Measurements from ENCODE around the gene PODXL. TPM values are rescaled to one million over a fixed set of nuclear protein-coding genes. Genes with fewer than 3 reads are reported as not detected.

The PODXL gene
- total and polyA plus RNA-seq, 2 donors (not counting 3 experiments of a cell fraction or from before 2014, with no cell fraction given) = 86.4 to 156 TPM

- TF ChIP-seq JUN (IDR thresholded peaks at IDR 0.05; ENCODE audit: borderline replicate concordance, insufficient read depth, insufficient read length, low read depth) (no peak), CTCF (IDR thresholded peaks at IDR 0.05; ENCODE audit: extremely low read depth in 1 of 2, insufficient read depth in 1 of 2, low read depth in 1 of 2, low read length in 2 of 2) (peak; percentile 8 to 24), POLR2AphosphoS5 (IDR thresholded peaks at IDR 0.05; ENCODE audit: insufficient read depth, low read depth, low read length) (peak; percentile 1)
These were observed 15.8 kb downstream of the PODXL start for GRCh38 chr7:131540491-131541162.

GRCh38 chr7:131538813-131539179 lies 17.6 kb downstream of the PODXL start:
- H3K4me1 ChIP-seq (ENCODE audit: control insufficient read depth, extremely low read depth, insufficient read depth, low read length) = peaks cover 36% of the 10 kb centered on the region
- peaks cover 86% of the 10 kb centered on the region for H3K79me2 ChIP-seq (ENCODE audit: control insufficient read depth, insufficient read depth, low read length)
- ChIA-PET POLR2A (no interaction called here), CTCF (interaction anchor here (0.9 to 1.7 kb wide), 7 partner anchors 11 to 118 kb away, joined by 3 to 7 read pairs (median 4); no protein-coding TSS in a partner anchor)
- H3K27me3 ChIP-seq (ENCODE audit: control insufficient read depth in 2 of 2, insufficient read depth in 2 of 2, low read length in 2 of 2) = no peaks in the 10 kb centered on the region
- peak overlapping the region; percentile 72 for H3K27ac ChIP-seq (ENCODE audit: insufficient read depth, low read depth, low read length)
- H3K9me1 ChIP-seq (replicated peaks; ENCODE audit: control insufficient read depth, extremely low read depth, insufficient read depth, low read length) = no peaks in the 10 kb centered on the region
- no peaks in the 10 kb centered on the region for H4K20me1 ChIP-seq (replicated peaks; ENCODE audit: control insufficient read depth, extremely low read depth, insufficient read depth, low read length)
- dilution Hi-C loops (cut with MboI; ENCODE audit: extremely low pct_ligation_motif_present, low sequenced_read_pairs) = no loop called here
- peak overlapping the region; percentile 5 for H3K9ac ChIP-seq (replicated peaks; ENCODE audit: extremely low read depth, insufficient read depth, low read length)
- H2AFZ ChIP-seq (ENCODE audit: low read depth, low read length) = no peak overlapping the region
- peak; percentile 31 for DNase-seq (ENCODE audit: low read depth, low spot score)
- TF ChIP-seq JUN (IDR thresholded peaks at IDR 0.05; ENCODE audit: borderline replicate concordance, insufficient read depth, insufficient read length, low read depth) (no peak), POLR2AphosphoS5 (IDR thresholded peaks at IDR 0.05; ENCODE audit: insufficient read depth, low read depth, low read length) (no peak), MYC (IDR thresholded peaks at IDR 0.05; ENCODE audit: low read depth, low read length) (no peak), CTCF (IDR thresholded peaks at IDR 0.05; ENCODE audit: extremely low read depth in 1 of 2, insufficient read depth in 1 of 2, low read depth in 1 of 2, low read length in 2 of 2) (no peak), EZH2 (IDR thresholded peaks at IDR 0.05; ENCODE audit: borderline replicate concordance, low read depth, low read length, severe bottlenecking) (no peak), GATA2 (IDR thresholded peaks at IDR 0.05; ENCODE audit: insufficient read depth, insufficient read length, low read depth, low read length) (no peak), FOS (IDR thresholded peaks at IDR 0.05; ENCODE audit: borderline replicate concordance, insufficient read depth, low read length) (no peak), POLR2A (IDR thresholded peaks at IDR 0.05; ENCODE audit: low read depth, low read length) (no peak)
- TF ChIP-seq, protein P1, sequence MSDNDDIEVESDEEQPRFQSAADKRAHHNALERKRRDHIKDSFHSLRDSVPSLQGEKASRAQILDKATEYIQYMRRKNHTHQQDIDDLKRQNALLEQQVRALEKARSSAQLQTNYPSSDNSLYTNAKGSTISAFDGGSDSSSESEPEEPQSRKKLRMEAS (IDR thresholded peaks at IDR 0.05; ENCODE audit: insufficient read depth, insufficient read length) = no peak
- FAIRE-seq = no peak
- TSS peak; percentile 20 for BruUV-seq (replicated peaks)
- H3K4me3 ChIP-seq (replicated peaks in 1 of 3; ENCODE audit: insufficient read depth in 1 of 3, low read depth in 1 of 3, low read length in 3 of 3) = no peak overlapping the region
- peak overlapping the region; percentile 3 for H3K4me2 ChIP-seq (ENCODE audit: insufficient read depth, low read length)
- H3K9me3 ChIP-seq (replicated peaks; ENCODE audit: control insufficient read depth, insufficient read depth, low read length) = no peaks in the 10 kb centered on the region
- intact Hi-C loops (cut with micrococcal nuclease) = no loop called here
- no peaks in the 10 kb centered on the region for H3K36me3 ChIP-seq (ENCODE audit: control insufficient read depth in 2 of 2, extremely low read depth in 1 of 2, insufficient read depth in 2 of 2, low read length in 2 of 2)

More at GRCh38 chr7:131540491-131541162, 15.8 kb downstream of the PODXL start:
- Histone ChIP-seq H3K4me2 (ENCODE audit: insufficient read depth, low read length) (no peak overlapping the region), H3K27me3 (ENCODE audit: control insufficient read depth in 2 of 2, insufficient read depth in 2 of 2, low read length in 2 of 2) (no peaks in the 10 kb centered on the region), H3K4me3 (replicated peaks in 1 of 3; ENCODE audit: insufficient read depth in 1 of 3, low read depth in 1 of 3, low read length in 3 of 3) (no peak overlapping the region), H4K20me1 (replicated peaks; ENCODE audit: control insufficient read depth, extremely low read depth, insufficient read depth, low read length) (no peaks in the 10 kb centered on the region), H3K4me1 (ENCODE audit: control insufficient read depth, extremely low read depth, insufficient read depth, low read length) (peaks cover 51% of the 10 kb centered on the region), H3K9me1 (replicated peaks; ENCODE audit: control insufficient read depth, extremely low read depth, insufficient read depth, low read length) (no peaks in the 10 kb centered on the region), H3K9ac (replicated peaks; ENCODE audit: extremely low read depth, insufficient read depth, low read length) (peak overlapping the region; percentile 25), H2AFZ (ENCODE audit: low read depth, low read length) (no peak overlapping the region), H3K36me3 (ENCODE audit: control insufficient read depth in 2 of 2, extremely low read depth in 1 of 2, insufficient read depth in 2 of 2, low read length in 2 of 2) (no peaks in the 10 kb centered on the region), H3K9me3 (replicated peaks; ENCODE audit: control insufficient read depth, insufficient read depth, low read length) (no peaks in the 10 kb centered on the region), H3K79me2 (ENCODE audit: control insufficient read depth, insufficient read depth, low read length) (peaks cover 86% of the 10 kb centered on the region), H3K27ac (ENCODE audit: insufficient read depth, low read depth, low read length) (peak overlapping the region; percentile 74)
- ChIA-PET CTCF (interaction anchor here (1.3 to 1.7 kb wide), 5 partner anchors 13 to 471 kb away, joined by 3 to 10 read pairs (median 5); no protein-coding TSS in a partner anchor), POLR2A (no interaction called here)
- FAIRE-seq = peak; percentile 66
- dilution Hi-C loops (cut with MboI; ENCODE audit: extremely low pct_ligation_motif_present, low sequenced_read_pairs) = no loop called here
- intact Hi-C loops (cut with micrococcal nuclease) = loop anchor here (1.0 kb wide), 3 partner anchors 15 to 83 kb away; no protein-coding TSS in a partner anchor
- peak; percentile 89 for DNase-seq (ENCODE audit: low read depth, low spot score)
- no TSS peak for BruUV-seq (replicated peaks)

All from endothelial cell of umbilical vein (primary cell).